ENCODE measurements around the gene GRM2.

GRM2 gene
- 1.2 to 3.2 (median 2.2) reads per million in 4 experiments for total RNA-seq

- no peak for DNase-seq
These were observed at the start of gene GRM2 for GRCh38 chr3:51706788-51707731. TSS of gene GRM2 (plus strand) at chr3:51707068. CDS start at chr3:51708984, 1,916 bp downstream.

GRCh38 chr3:51657234-51657633 is 49.6 kb upstream of the GRM2 start:
- no peak for DNase-seq

- DNase-seq, result no peak
These were observed 46.9 kb upstream of the GRM2 start for GRCh38 chr3:51659942-51660341.

- no peak for DNase-seq
These were observed 44.4 kb upstream of the GRM2 start for GRCh38 chr3:51662456-51662855.

- DNase-seq, result no peak
These were observed 38.1 kb upstream of the GRM2 start for GRCh38 chr3:51668756-51669155.

- DNase-seq, result peak; percentile 72
These were observed 37.4 kb upstream of the GRM2 start for GRCh38 chr3:51669241-51670052.

GRCh38 chr3:51670053-51670822 is 36.6 kb upstream of the GRM2 start:
- no peak for DNase-seq

GRCh38 chr3:51670823-51671733 is 35.8 kb upstream of the GRM2 start, which contains the start of gene TEX264:
TSS of gene TEX264 (plus strand) at chr3:51671252. CDS start at chr3:51674305, 3,053 bp downstream.
- peak; percentile 88 for DNase-seq

- peak; percentile 38 for DNase-seq
These were observed 35.0 kb upstream of the GRM2 start for GRCh38 chr3:51671734-51672475.

GRCh38 chr3:51673181-51673801 is 33.6 kb upstream of the GRM2 start:
- no peak for DNase-seq

- no peak for DNase-seq
These were observed 32.8 kb upstream of the GRM2 start for GRCh38 chr3:51673802-51674654.

- no peak for DNase-seq
These were observed 31.7 kb upstream of the GRM2 start for GRCh38 chr3:51675201-51675611.

GRCh38 chr3:51676102-51676640 is 30.7 kb upstream of the GRM2 start:
- DNase-seq, result no peak

- no peak for DNase-seq
These were observed 29.5 kb upstream of the GRM2 start for GRCh38 chr3:51677358-51677757.

- no peak for DNase-seq
These were observed 28.7 kb upstream of the GRM2 start for GRCh38 chr3:51678186-51678585.

- no peak for DNase-seq
These were observed 28.2 kb upstream of the GRM2 start for GRCh38 chr3:51678641-51679040.

- no peak for DNase-seq
These were observed 27.6 kb upstream of the GRM2 start for GRCh38 chr3:51679318-51679717.

- DNase-seq, result no peak
These were observed 27.1 kb upstream of the GRM2 start for GRCh38 chr3:51679777-51680176.

GRCh38 chr3:51680196-51680595 is 26.7 kb upstream of the GRM2 start:
- DNase-seq, result no peak

All from effector CD8-positive, alpha-beta T cell (primary cell).